Fibroblast of lung (primary cell): ENCODE measurements around the gene ALDH3B2. TPM values are rescaled to one million over a fixed set of nuclear protein-coding genes. Genes with fewer than 3 reads are reported as not detected.

Experiments used
- DNase-seq, 2 donors: peaks; one replicate each; pipeline versions ENCODE4 v3.0.0 to v3.0.0-alpha.2; 2010; ENCODE audit warnings: low read depth in 2 of 2
- H2AFZ ChIP-seq: 2 replicates; pipeline ENCODE4 v1.5.1; 2012; ENCODE audit warnings: low read length, control low read depth, inconsistent platforms
- H3K27ac ChIP-seq: 2 replicates; pipeline ENCODE4 v1.5.1; 2011; ENCODE audit warnings: low read length, control low read depth; ENCODE audit not compliant: insufficient read depth
- H3K27me3 ChIP-seq: 2 replicates; pipeline ENCODE4 v1.5.1; 2011; ENCODE audit warnings: mild to moderate bottlenecking, low read length; ENCODE audit not compliant: control insufficient read depth, insufficient read depth
- H3K36me3 ChIP-seq: 2 replicates; pipeline ENCODE4 v1.5.1; 2011; ENCODE audit warnings: low read length; ENCODE audit not compliant: control insufficient read depth, insufficient read depth
- H3K4me1 ChIP-seq: 2 replicates; pipeline ENCODE4 v1.5.1; 2011; ENCODE audit warnings: low read length; ENCODE audit not compliant: control insufficient read depth, insufficient read depth; ENCODE audit errors: extremely low read depth
- H3K4me2 ChIP-seq: 2 replicates; pipeline ENCODE4 v1.5.1; 2011; ENCODE audit warnings: low read length, control low read depth; ENCODE audit not compliant: insufficient read depth; ENCODE audit errors: extremely low read depth
- H3K4me3 ChIP-seq, 4 experiments: fragments of 200-600 bp in 1 of 4; sonication (generic) in 1 of 4; replicated peaks in 1 of 4; 2 replicates each; pipeline ENCODE4 v1.5.1; 2011 to 2016; ENCODE audit warnings: low read length in 4 of 4, low read depth in 3 of 4, mild to moderate bottlenecking in 3 of 4, control low read depth in 2 of 4, inconsistent platforms in 1 of 4, mixed read lengths in 1 of 4; ENCODE audit not compliant: insufficient read depth in 1 of 4; ENCODE audit errors: control extremely low read depth in 1 of 4
- H3K79me2 ChIP-seq: 2 replicates; pipeline ENCODE4 v1.5.1; 2012; ENCODE audit warnings: mild to moderate bottlenecking, low read length, inconsistent platforms; ENCODE audit not compliant: control insufficient read depth, insufficient read depth
- H3K9ac ChIP-seq: 2 replicates; pipeline ENCODE4 v1.5.1; 2011; ENCODE audit warnings: mild to moderate bottlenecking, low read length, control low read depth; ENCODE audit not compliant: insufficient read depth
- H3K9me3 ChIP-seq: 2 replicates; pipeline ENCODE4 v1.5.1; 2012; ENCODE audit warnings: low read depth, low read length; ENCODE audit not compliant: control insufficient read depth, insufficient read depth
- H4K20me1 ChIP-seq: 2 replicates; pipeline ENCODE4 v1.5.1; 2011; ENCODE audit warnings: low read length; ENCODE audit not compliant: control insufficient read depth, insufficient read depth; ENCODE audit errors: extremely low read depth
- EZH2 ChIP-seq: IDR thresholded peaks from 2 replicates; pipeline ENCODE4 v1.5.1; 2012; ENCODE audit warnings: low read length, control low read depth, mild to moderate bottlenecking; ENCODE audit errors: missing control alignments
- polyA plus RNA-seq, 2 donors: library from polyadenylated mRNA; depleted of rRNA in 1 of 2; stranded (reverse) in 1 of 2; unstranded in 1 of 2; fragments of >200 nt; gene quantifications; 2 replicates each; pipeline ENCODE4 v1.2.1, GENCODE V29; 2011 to 2012; ENCODE audit warnings: missing spikeins in 1 of 2
- total RNA-seq: library from RNA; depleted of rRNA; stranded (reverse); fragments of >200 nt; gene quantifications from 2 replicates; pipeline ENCODE4 v1.2.1, GENCODE V29; 2014
- TF ChIP-seq, protein P1 (sequence below), 2 donors: IDR thresholded peaks in 1 of 2; conservative IDR thresholded peaks in 1 of 2; 1 replicate in 1 of 2; 2 replicates in 1 of 2; pipeline ENCODE4 v1.5.1; 2011 to 2012; ENCODE audit warnings: low read length in 2 of 2, control low read depth in 1 of 2, inconsistent platforms in 1 of 2, low read depth in 1 of 2, mild to moderate bottlenecking in 1 of 2

Gene ALDH3B2
- total and polyA plus RNA-seq, 2 donors (not counting 1 experiment from before 2014, with no cell fraction given), result not detected

DNA sequence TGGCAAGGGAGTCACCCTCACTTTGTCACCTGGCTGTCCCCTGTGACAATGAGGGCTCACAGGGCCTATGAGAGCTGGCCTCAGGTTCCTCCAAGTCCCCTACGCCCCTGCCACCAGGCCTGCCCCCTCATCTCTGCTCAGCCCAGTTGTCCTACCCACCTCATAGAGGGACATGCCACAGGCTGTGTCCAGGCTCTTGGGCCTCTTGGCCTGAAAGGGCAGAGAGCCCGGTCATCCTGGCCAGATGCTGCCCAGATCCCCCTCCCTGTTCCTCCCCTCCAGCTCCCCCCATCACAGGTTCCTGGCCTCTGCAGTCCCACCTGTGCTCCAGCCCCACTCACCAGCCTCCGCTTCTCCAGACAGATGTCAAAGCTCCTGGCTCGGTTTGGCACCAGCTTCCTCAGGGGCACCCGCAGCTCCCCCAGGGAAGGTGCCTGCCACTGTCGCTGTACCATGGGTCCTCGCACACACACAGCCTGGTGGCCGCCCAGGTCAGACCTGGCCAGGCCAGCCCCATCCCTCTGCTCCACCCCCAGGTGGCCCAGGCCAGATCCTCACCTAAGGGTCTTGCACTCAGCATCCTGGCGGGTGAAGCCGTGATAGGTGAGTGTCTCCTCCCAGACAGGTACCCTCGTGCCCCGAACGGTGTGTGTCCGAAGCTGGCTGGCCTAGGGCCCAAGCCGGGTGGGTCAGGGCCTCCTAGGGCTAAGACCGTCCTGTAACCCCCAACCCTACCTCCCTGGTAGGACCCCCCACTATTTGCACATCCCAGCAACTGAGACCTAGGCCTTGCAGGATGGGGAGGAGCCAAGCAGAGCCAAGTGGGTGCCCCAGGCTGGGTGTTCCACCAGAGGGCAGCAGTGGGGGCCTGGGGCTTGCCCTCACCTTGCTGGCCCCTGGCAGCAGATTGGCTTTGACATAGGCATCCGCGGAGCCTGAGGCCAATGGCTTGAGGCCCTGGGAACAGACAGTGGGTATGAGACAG is 59.4 kb downstream of the ALDH3B2 start:
- Histone ChIP-seq H3K27me3 (peaks cover 15% of the 10 kb centered on the region), H4K20me1 (no peaks in the 10 kb centered on the region), H3K4me1 (no peaks in the 10 kb centered on the region), H3K27ac (no peak overlapping the region), H3K9ac (no peak overlapping the region), H3K9me3 (no peaks in the 10 kb centered on the region), H3K4me3 (no peak overlapping the region), H3K4me2 (no peak overlapping the region), H3K36me3 (peaks cover 4% of the 10 kb centered on the region), H2AFZ (no peak overlapping the region), H3K79me2 (no peaks in the 10 kb centered on the region)
- TF ChIP-seq, protein P1, sequence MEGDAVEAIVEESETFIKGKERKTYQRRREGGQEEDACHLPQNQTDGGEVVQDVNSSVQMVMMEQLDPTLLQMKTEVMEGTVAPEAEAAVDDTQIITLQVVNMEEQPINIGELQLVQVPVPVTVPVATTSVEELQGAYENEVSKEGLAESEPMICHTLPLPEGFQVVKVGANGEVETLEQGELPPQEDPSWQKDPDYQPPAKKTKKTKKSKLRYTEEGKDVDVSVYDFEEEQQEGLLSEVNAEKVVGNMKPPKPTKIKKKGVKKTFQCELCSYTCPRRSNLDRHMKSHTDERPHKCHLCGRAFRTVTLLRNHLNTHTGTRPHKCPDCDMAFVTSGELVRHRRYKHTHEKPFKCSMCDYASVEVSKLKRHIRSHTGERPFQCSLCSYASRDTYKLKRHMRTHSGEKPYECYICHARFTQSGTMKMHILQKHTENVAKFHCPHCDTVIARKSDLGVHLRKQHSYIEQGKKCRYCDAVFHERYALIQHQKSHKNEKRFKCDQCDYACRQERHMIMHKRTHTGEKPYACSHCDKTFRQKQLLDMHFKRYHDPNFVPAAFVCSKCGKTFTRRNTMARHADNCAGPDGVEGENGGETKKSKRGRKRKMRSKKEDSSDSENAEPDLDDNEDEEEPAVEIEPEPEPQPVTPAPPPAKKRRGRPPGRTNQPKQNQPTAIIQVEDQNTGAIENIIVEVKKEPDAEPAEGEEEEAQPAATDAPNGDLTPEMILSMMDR (conservative IDR thresholded peaks at IDR 0.05 in 1 of 2, IDR thresholded peaks at IDR 0.05 in 1 of 2; ENCODE audit: low read depth in 1 of 2, low read length in 2 of 2), result peak; percentile 3 to 49
- no peak for TF ChIP-seq EZH2
- no peak for DNase-seq

DNA sequence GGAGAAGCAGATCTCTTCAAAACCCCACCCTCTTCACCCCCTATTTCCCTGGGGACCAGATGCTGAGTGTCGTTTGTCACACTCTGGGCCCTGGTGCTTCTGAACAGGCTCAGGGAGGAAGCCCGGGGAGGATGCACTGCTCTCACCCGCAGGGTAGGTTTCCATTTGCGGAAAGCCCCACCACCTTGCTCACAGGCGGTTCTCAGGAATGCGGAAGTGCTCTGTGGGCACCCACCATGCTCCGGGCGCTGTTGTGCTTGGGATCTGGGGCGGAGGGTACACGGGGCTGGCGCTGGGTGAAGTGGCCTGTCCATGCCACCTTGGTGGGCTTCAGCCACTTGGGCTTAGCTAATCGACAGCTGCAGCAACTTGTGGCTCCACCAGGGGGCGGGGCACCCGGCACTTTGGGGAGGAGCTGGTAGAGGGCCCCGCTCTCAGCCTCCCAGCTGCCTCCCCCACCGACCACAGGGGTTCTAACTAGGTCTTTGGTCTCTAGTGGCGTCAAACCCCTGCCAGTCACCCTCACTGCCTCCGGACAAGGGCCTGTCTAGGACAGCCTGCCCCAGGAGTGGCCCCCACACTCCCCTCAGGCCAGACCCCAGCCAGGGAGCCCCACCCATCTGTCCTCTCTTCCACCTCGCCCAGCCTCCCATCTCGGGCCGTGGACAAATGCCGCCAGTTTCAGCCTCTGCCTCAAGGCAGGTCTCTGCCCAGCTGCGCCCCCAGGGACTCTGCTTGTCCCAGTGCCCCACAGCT is 60.3 kb downstream of the ALDH3B2 start:
- peak; percentile 16 to 26 for DNase-seq
- Histone ChIP-seq H3K4me2 (no peak overlapping the region), H2AFZ (no peak overlapping the region), H3K79me2 (no peaks in the 10 kb centered on the region), H3K27ac (no peak overlapping the region), H3K36me3 (peaks cover 6% of the 10 kb centered on the region), H3K4me1 (no peaks in the 10 kb centered on the region), H3K9ac (no peak overlapping the region), H4K20me1 (no peaks in the 10 kb centered on the region), H3K4me3 (peak overlapping the region in 1 of 4 experiments; percentile 21), H3K9me3 (no peaks in the 10 kb centered on the region), H3K27me3 (peaks cover 15% of the 10 kb centered on the region)
- no peak for TF ChIP-seq EZH2
- TF ChIP-seq, protein P1 (conservative IDR thresholded peaks at IDR 0.05 in 1 of 2, IDR thresholded peaks at IDR 0.05 in 1 of 2; ENCODE audit: low read depth in 1 of 2, low read length in 2 of 2), result peak; percentile 54 to 71
